Mucosa of stomach (tissue), 1 donor: ENCODE data around the gene RAI14.
"Not testable (repeated sequence)": the region's sequence is repeated elsewhere in the genome, so short reads cannot be mapped to it uniquely, and the experiment has no call there.

Experiments
- H3K27me3 ChIP-seq: one replicate; pipeline ENCODE4 v1.7.0; 2013; ENCODE audit warnings: mild to moderate bottlenecking, low read length; ENCODE audit not compliant: control insufficient read depth, insufficient read depth
- H3K36me3 ChIP-seq: one replicate; pipeline ENCODE4 v1.7.0; 2013; ENCODE audit warnings: low read length; ENCODE audit not compliant: control insufficient read depth, insufficient read depth
- H3K4me1 ChIP-seq: one replicate; pipeline ENCODE4 v1.7.0; 2013; ENCODE audit warnings: mild to moderate bottlenecking, low read length; ENCODE audit not compliant: control insufficient read depth, insufficient read depth
- H3K4me3 ChIP-seq: one replicate; pipeline ENCODE4 v1.7.0; 2013; ENCODE audit warnings: low read length
- H3K9ac ChIP-seq: one replicate; pipeline ENCODE4 v1.7.0; 2013; ENCODE audit warnings: mild to moderate bottlenecking, low read length, moderate library complexity
- H3K9me3 ChIP-seq: one replicate; pipeline ENCODE4 v1.7.0; 2013; ENCODE audit warnings: mild to moderate bottlenecking, low read length, moderate library complexity; ENCODE audit not compliant: control insufficient read depth
- donor health status: Pancreatic carcinoma.

The RAI14 gene

DNA sequence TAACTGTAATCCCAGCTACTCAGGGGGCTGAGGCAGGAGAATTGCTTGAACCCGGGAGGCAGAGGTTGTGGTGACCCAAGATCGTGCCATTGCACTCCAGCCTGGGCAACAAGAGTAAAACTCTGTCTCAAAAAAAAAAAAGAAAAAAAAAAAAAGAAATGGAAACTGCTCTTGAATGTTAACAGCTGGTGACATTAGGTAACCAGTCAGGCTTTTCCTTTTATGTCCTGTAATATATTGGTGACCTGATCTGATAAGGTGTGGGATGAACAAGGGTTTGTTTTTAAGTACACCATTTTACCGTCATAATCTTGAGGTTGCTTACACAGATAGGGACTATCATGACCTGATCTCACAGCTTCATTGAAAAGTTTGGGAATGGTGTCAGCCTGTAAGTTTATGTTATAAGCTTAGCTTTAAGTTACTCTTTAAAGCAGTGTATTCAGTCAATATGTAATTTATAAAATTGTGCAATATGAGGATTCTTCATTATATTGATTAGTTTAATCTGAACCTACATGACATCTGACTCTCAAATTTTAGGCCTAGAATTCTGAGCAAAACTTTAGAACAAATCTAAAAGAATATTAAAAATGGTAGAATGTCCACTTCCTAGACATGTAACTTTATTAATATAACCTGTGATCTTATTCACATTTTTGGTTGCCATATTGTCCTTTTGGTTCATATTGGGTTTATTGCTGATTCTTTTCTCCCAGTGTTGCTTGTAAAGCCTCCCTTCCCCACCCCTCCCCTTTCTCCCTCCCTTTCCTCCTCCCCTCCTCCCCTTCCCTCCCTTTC, 41.4 kb downstream of the RAI14 start:
- Histone ChIP-seq H3K4me1 (peaks cover 31% of the 10 kb centered on the region), H3K9ac (no peak overlapping the region)

DNA sequence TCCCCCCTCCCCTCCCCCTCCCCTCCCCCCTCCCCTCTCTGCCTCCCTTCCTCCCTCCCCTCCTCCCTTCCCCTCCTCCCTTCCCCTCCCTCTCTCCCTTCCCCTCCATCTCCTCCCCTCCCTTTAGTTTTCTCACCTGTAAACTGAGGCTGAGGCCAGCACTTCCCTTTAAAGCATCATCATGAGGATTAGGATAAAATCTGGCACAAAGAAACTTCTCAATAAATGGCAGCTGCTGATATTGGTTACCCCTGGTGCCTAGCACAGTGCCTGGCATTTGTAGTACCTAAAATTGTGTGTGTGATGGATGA, 41.9 kb downstream of the RAI14 start:
- Histone ChIP-seq H3K27me3 (no peaks in the 10 kb centered on the region), H3K4me1 (peaks cover 31% of the 10 kb centered on the region), H3K4me3 (no peak overlapping the region), H3K9me3 (no peaks in the 10 kb centered on the region), H3K9ac (no peak overlapping the region), H3K36me3 (no peaks in the 10 kb centered on the region)

More for the DNA sequence above, 41.4 kb downstream of the RAI14 start:
- Histone ChIP-seq H3K27me3 (no peaks in the 10 kb centered on the region), H3K36me3 (no peaks in the 10 kb centered on the region), H3K9me3 (no peaks in the 10 kb centered on the region), H3K4me3 (no peak overlapping the region)

DNA sequence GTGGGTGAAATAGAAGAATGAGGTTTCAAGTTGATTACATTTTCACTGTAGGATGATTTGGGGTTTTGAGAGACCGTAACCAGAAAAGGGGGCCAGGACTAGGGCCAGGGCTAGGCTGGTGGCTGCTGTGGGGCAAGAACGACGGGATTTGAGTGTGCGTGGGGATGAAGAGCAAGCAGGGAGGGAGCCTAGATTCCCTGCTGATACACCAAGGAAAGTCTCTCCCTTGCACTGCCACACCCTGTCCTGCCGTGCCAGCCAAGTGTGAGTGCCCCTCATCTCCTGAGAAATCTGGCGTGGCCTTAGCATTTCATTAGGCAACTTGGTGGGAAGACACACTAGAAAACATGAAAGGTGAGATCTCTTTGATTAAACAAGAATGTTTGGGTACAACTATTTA, 42.6 kb downstream of the RAI14 start:
- no peaks in the 10 kb centered on the region for H3K9me3 ChIP-seq
- no peak overlapping the region for H3K9ac ChIP-seq
- no peak overlapping the region for H3K4me3 ChIP-seq
- H3K4me1 ChIP-seq: peaks cover 31% of the 10 kb centered on the region
- no peaks in the 10 kb centered on the region for H3K27me3 ChIP-seq
- H3K36me3 ChIP-seq: no peaks in the 10 kb centered on the region

DNA sequence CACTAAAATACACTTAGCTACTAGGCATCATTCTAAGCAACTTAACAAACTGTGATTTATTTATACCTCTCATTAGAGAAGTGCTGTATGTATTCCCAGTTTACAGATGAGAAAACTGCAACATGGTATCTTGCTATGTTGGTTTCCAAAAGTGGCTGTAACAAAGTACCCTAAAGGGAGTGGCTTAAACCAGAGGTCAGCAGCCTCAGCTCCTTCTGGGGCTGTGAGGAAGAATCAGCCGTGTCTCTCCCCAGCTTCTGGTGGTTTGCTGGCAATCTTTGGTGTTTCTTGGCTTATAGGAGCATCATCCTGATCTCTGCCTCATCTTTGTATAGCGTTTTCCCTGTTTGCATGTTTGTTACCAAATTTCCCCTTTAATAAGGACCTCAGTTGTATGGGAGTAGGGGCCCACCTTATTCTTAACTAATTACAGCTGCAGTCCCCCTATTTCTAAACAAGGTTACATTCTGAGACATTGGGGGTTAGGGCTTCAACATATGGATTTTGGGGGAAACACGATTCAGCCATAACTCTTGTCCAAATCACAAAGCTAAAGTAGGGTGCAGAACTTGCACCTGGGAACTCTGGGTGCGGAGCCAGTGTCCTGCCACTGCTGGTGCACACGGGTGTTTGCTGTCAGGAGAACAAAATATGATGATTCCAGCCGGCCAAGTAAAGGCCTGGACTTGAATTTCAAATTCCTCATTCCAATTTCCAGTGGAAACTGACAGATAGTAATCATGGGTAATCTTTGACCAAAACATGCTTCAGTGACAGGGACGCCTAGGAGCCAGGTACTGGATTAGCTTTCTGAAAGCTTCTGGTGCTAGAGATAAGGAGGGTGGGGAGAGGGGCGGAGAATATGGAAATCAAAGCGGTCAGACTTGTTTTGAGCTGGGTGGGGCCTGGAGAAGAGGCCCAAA, 43.3 kb downstream of the RAI14 start:
- no peaks in the 10 kb centered on the region for H3K27me3 ChIP-seq
- no peak overlapping the region for H3K9ac ChIP-seq
- no peak overlapping the region for H3K4me3 ChIP-seq
- no peaks in the 10 kb centered on the region for H3K9me3 ChIP-seq
- H3K4me1 ChIP-seq: peaks cover 31% of the 10 kb centered on the region
- no peaks in the 10 kb centered on the region for H3K36me3 ChIP-seq

DNA sequence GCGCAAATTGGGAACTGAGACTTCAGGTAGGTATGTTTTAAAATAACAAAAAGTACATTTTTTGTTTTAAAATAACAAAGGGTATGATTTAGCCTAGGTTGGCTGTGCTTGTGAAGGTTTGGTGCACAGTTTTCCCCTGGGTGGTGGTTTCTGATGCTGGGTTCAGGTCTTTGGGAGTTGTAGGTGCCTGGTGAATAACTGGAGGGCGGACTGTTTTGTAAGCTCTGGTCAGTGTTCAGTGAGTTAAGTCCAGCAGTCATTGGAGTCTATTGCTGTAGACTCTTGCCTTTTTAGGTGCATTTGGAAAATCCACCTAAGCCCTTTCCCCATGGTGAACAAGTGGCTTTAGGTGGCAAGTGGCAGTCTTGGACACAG, 43.9 kb downstream of the RAI14 start:
- peaks cover 30% of the 10 kb centered on the region for H3K4me1 ChIP-seq
- no peak overlapping the region for H3K4me3 ChIP-seq
- no peaks in the 10 kb centered on the region for H3K27me3 ChIP-seq
- H3K9me3 ChIP-seq: no peaks in the 10 kb centered on the region
- no peaks in the 10 kb centered on the region for H3K36me3 ChIP-seq
- H3K9ac ChIP-seq: no peak overlapping the region

DNA sequence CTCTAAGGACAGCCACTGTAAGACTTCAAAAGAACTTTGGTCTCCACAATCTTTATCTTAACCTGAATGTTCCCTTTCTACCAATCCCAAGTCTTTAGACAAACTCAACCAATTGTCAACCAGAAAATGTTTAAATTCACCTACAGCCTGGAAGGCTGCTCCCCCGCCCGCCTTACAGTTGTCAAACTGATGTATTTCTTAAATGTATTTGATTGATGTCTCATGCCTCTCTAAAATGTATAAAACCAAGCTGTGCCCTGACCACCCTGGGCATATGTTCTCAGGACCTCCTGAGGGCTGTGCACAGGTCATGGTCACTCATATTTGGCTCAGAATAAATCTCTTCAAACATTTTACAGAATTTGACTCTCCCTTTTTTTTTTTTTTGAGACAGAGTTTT, 45.3 kb downstream of the RAI14 start:
- peaks cover 26% of the 10 kb centered on the region for H3K4me1 ChIP-seq
- H3K27me3 ChIP-seq, H3K9me3 ChIP-seq, H3K9ac ChIP-seq, H3K4me3 ChIP-seq, H3K36me3 ChIP-seq: not testable (repeated sequence)

DNA sequence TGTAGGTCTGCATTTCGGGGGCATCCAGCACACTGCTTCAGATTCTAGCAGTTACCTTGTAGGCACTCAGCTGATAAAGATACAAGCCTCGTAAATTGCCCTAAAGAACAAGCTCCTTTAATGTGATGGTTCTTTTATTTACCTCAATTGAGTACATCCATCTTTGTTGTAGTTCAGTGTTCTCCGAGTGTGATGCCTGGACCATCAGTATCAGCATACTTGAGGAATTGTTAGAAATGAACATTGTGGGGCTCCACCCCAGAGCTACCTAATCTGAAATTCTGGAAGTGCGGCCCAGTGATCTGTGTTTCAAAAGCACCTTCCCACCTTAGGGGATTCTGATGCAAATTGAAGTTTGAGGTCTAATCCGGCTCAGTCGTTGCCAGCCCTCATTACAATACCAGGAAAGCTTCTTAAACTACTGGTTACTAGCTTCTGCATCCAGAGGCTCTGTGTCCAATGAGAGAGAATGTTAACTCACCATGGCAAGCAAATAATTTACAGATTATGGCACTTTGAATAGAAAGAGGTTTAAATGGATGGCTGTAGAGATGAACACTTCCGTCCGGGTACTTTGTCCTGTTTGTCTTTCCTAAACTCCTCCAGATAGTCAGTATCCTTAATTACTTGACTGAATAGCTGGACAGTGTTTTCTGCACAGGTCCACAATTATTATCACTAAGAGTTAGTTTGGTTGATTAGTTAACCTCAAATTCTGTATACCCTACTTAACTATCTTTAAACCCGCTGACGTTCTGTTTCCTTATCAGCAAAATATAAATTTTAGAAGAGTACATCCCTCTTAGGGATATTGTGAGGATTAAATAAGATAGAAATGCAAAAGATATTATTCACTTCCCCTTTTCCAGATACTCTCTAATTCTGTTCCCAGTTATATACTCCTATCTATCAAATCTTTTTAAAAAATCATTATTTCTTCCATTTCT, 47.9 kb downstream of the RAI14 start:
- no peaks in the 10 kb centered on the region for H3K9me3 ChIP-seq
- H3K4me1 ChIP-seq: peaks cover 19% of the 10 kb centered on the region
- H3K27me3 ChIP-seq: no peaks in the 10 kb centered on the region
- no peak overlapping the region for H3K9ac ChIP-seq
- no peaks in the 10 kb centered on the region for H3K36me3 ChIP-seq
- H3K4me3 ChIP-seq: no peak overlapping the region

DNA sequence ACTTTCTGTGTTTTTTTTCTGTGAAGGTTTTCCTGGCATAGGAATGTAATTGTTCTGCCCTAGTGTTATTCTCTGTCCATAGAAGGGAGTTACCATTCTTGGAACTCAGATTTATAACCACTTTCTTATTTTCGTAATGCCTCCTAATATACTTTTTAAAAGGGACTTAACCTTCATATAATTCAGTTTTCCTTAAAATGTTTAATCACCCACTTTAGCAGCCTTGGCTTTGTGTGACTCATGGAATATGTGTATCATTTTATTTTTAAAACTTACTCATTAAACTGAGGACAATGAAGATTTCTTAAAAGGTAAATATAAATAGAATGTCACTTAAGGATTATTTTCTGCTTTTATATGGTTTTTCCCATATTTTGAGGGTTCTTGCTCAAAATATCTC, 50.0 kb downstream of the RAI14 start:
- no peaks in the 10 kb centered on the region for H3K4me1 ChIP-seq
- no peak overlapping the region for H3K9ac ChIP-seq
- H3K4me3 ChIP-seq: no peak overlapping the region
- H3K36me3 ChIP-seq: no peaks in the 10 kb centered on the region
- no peaks in the 10 kb centered on the region for H3K9me3 ChIP-seq
- no peaks in the 10 kb centered on the region for H3K27me3 ChIP-seq

DNA sequence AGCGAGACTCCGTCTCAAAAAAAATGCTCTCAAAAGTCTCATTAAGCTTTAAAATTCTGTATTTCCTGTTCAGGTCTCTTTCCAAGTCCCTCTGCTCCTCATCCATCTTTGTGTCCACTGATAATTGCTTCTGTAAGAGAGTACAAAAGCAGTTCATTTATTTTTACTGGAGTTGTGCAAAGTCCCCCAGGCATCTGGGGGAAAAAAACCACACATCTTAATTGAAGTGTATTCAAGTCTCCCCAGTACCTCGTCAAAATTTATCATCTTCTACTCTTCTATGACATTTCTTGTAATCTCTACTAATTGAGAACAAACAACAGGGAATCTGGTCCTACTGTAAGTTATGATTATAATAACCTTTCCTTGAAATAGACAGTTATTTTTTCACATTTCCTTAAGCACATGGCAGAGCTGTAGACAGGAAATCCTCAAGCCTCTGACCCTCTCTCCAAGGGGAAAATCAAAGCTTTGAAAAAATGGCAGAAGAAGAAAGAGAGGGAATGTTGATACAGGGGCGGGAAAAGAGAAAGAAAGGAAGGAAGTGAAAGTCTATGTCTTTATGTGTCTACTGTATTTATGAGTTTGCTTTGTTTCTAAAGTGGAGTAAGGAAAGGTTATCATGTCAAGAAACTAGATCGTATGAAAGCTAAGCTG, 51.5 kb downstream of the RAI14 start:
- no peaks in the 10 kb centered on the region for H3K36me3 ChIP-seq
- H3K9me3 ChIP-seq: no peaks in the 10 kb centered on the region
- H3K9ac ChIP-seq: no peak overlapping the region
- H3K4me1 ChIP-seq: no peaks in the 10 kb centered on the region
- no peak overlapping the region for H3K4me3 ChIP-seq
- H3K27me3 ChIP-seq: no peaks in the 10 kb centered on the region

DNA sequence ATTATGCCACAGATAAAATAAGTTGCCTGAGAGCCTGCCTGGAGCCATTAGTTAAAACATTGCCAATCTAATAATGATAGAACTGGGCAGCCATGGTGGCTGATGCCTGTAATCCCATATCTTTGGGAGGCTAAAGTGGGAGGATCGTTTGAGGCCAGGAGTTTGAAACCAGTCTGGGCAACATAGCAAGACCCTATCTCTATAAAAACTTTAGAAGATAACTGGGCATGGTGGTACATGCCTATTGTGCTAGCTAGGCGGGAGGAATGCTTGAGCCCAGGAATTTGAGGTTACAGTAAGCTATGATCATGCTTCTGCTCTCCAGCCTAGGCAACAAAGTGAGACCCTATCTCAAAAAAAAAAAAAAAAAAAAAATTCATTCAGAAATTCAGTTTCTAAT, 52.6 kb downstream of the RAI14 start:
- no peaks in the 10 kb centered on the region for H3K4me1 ChIP-seq
- H3K9me3 ChIP-seq: no peaks in the 10 kb centered on the region
- no peaks in the 10 kb centered on the region for H3K27me3 ChIP-seq
- H3K36me3 ChIP-seq: no peaks in the 10 kb centered on the region
- H3K9ac ChIP-seq: no peak overlapping the region
- no peak overlapping the region for H3K4me3 ChIP-seq

DNA sequence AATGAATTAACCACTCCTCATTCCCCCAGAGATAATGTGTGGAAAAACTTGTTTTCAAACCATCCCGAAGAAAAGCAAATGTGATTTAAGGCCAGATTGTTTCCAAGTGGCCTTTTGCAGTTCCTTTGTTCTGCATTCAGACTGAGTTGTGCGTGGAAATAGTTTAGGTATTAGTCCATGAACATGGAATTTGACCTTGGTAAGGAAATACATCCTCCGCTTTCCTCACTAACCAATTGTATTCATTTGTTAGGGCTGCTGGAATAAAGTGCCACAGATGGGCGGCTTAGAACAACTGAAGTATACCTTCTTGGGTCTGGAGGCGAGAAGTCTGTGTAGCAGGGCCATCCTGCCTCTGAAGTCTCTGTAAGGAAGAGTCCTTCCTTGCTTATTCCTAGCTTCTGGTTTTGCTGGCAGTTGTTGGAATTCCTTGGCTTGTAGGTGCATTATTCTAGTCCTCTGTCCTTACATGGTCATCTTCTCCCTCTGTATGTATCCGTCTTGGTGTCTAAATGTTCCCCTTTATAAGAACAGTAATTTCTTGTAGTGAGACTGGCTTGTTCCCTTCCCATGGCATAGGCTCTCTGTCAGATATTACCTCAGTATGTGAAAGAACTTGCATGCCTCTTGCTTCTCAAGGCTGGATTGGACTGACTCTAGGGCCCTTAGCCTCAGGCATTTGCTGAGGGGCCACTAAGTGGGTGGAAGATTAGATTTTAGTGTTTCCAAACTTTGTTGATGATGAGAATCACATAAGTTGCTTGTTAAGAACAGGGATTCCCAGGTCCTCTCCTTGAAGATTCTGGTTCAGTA, 53.9 kb downstream of the RAI14 start:
- H3K4me1 ChIP-seq: no peaks in the 10 kb centered on the region
- H3K4me3 ChIP-seq: no peak overlapping the region
- no peaks in the 10 kb centered on the region for H3K9me3 ChIP-seq
- H3K27me3 ChIP-seq: no peaks in the 10 kb centered on the region
- H3K36me3 ChIP-seq: no peaks in the 10 kb centered on the region
- H3K9ac ChIP-seq: no peak overlapping the region
